T-helper 9 cell (primary cell): ENCODE results near the gene ULK4.
"Not testable (repeated sequence)": the region's sequence is repeated elsewhere in the genome, so short reads cannot be mapped to it uniquely, and the experiment has no call there.

ENCODE experiments used
- DNase-seq: peaks from one replicate; pipeline ENCODE4 v3.0.0-alpha.2; 2020

The ULK4 gene

GRCh38 chr3:41565948-41566514 lies 395.9 kb downstream of the ULK4 start:
- DNase-seq = no peak

GRCh38 chr3:41565003-41565402 lies 396.9 kb downstream of the ULK4 start:
- no peak for DNase-seq

GRCh38 chr3:41556245-41556644 lies 405.7 kb downstream of the ULK4 start:
- not testable (repeated sequence) for DNase-seq

GRCh38 chr3:41532976-41533375 lies 428.9 kb downstream of the ULK4 start:
- no peak for DNase-seq

GRCh38 chr3:41526995-41527573 lies 434.8 kb downstream of the ULK4 start:
- no peak for DNase-seq

- no peak for DNase-seq
Observed at GRCh38 chr3:41525303-41526064, 436.4 kb downstream of the ULK4 start.

GRCh38 chr3:41523897-41524296 lies 438.0 kb downstream of the ULK4 start:
- no peak for DNase-seq

- DNase-seq = no peak
Observed at GRCh38 chr3:41522612-41523011, 439.3 kb downstream of the ULK4 start.

GRCh38 chr3:41521010-41521655 lies 440.8 kb downstream of the ULK4 start:
- no peak for DNase-seq

GRCh38 chr3:41519746-41520145 lies 442.2 kb downstream of the ULK4 start:
- no peak for DNase-seq

- DNase-seq = no peak
Observed at GRCh38 chr3:41518626-41519025, 443.3 kb downstream of the ULK4 start.

- no peak for DNase-seq
Observed at GRCh38 chr3:41508063-41508696, 453.7 kb downstream of the ULK4 start.

GRCh38 chr3:41507336-41508062 lies 454.4 kb downstream of the ULK4 start:
- no peak for DNase-seq

- no peak for DNase-seq
Observed at GRCh38 chr3:41503998-41504623, 457.8 kb downstream of the ULK4 start.

- no peak for DNase-seq
Observed at GRCh38 chr3:41502481-41502880, 459.4 kb downstream of the ULK4 start.

GRCh38 chr3:41502023-41502422 lies 459.9 kb downstream of the ULK4 start:
- no peak for DNase-seq

- DNase-seq = no peak
Observed at GRCh38 chr3:41498847-41499246, 463.1 kb downstream of the ULK4 start.

- no peak for DNase-seq
Observed at GRCh38 chr3:41490360-41490759, 471.5 kb downstream of the ULK4 start.

- DNase-seq = no peak
Observed at GRCh38 chr3:41489231-41489630, 472.7 kb downstream of the ULK4 start.

- DNase-seq = no peak
Observed at GRCh38 chr3:41488501-41488900, 473.4 kb downstream of the ULK4 start.

GRCh38 chr3:41485484-41485883 lies 476.4 kb downstream of the ULK4 start:
- DNase-seq = no peak

GRCh38 chr3:41482134-41482533 lies 479.8 kb downstream of the ULK4 start:
- no peak for DNase-seq
